B cell (primary cell): ENCODE measurements around the gene TXNRD1. TPM values are rescaled to one million over a fixed set of nuclear protein-coding genes. Genes with fewer than 3 reads are reported as not detected.

Experiments
- ATAC-seq: fragments of 200-7000 bp; cut with Tn5 transposase; one replicate; pipeline ENCODE4 v1.10.0; 2021; ENCODE audit warnings: low read depth, mild to moderate bottlenecking, moderate number of reproducible peaks, moderate library complexity
- CTCF ChIA-PET: fragments of 350-600 bp; sonication (Branson Sonifier 250); formaldehyde crosslinking; loops from one replicate; lab custom pipeline; 2021; ENCODE audit warnings: antibody characterized with exemption, inconsistent platforms; lab: Charles Lee
- POLR2A ChIA-PET: fragments of 350-600 bp; sonication (Branson Sonifier 250); formaldehyde crosslinking; loops from one replicate; lab custom pipeline; 2021; ENCODE audit warnings: antibody characterized with exemption; lab: Charles Lee
- DNase-seq: peaks from one replicate; pipeline ENCODE4 v3.0.0; 2013
- H2AFZ ChIP-seq: 2 replicates; pipeline ENCODE4 v1.6.1; 2012; ENCODE audit warnings: mild to moderate bottlenecking, low read depth, low read length; ENCODE audit not compliant: insufficient read depth, poor library complexity, severe bottlenecking
- H3K27ac ChIP-seq, 2 donors: 1 replicate in 1 of 2; 2 replicates in 1 of 2; pipeline ENCODE4 v1.5.1; 2012 to 2013; ENCODE audit warnings: low read length in 2 of 2, mild to moderate bottlenecking in 2 of 2, moderate library complexity in 1 of 2
- H3K27me3 ChIP-seq, 4 experiments: fragments of 200-600 bp in 1 of 4; sonication (generic) in 1 of 4; replicated peaks in 1 of 4; 1 replicate in 2 of 4; 2 replicates in 2 of 4; pipeline versions ENCODE4 v1.6.1 to v1.7.0; 2013 to 2016; ENCODE audit warnings: low read length in 3 of 4, mild to moderate bottlenecking in 2 of 4, mixed read lengths in 1 of 4, moderate library complexity in 1 of 4; ENCODE audit not compliant: insufficient read depth in 4 of 4, control insufficient read depth in 3 of 4; ENCODE audit errors: control extremely low read depth in 1 of 4
- H3K36me3 ChIP-seq, 2 experiments: replicated peaks in 1 of 2; 1 replicate in 1 of 2; 2 replicates in 1 of 2; pipeline versions ENCODE4 v1.6.1 to v1.7.1; 2013; ENCODE audit warnings: low read length in 1 of 2; ENCODE audit not compliant: insufficient read depth in 2 of 2, control insufficient read depth in 1 of 2; ENCODE audit errors: control extremely low read depth in 1 of 2, extremely low read depth in 1 of 2
- H3K4me1 ChIP-seq, 2 donors: fragments of 200-600 bp in 1 of 2; sonication (generic) in 1 of 2; 1 replicate in 1 of 2; 2 replicates in 1 of 2; pipeline versions ENCODE4 v1.5.1 to v1.6.1; 2013 to 2017; ENCODE audit warnings: low read length in 2 of 2; ENCODE audit not compliant: control insufficient read depth in 2 of 2, insufficient read depth in 2 of 2
- H3K4me2 ChIP-seq: replicated peaks from 2 replicates; pipeline ENCODE3; 2012; ENCODE audit warnings: mild to moderate bottlenecking, low read depth, low read length; ENCODE audit not compliant: poor library complexity, severe bottlenecking
- H3K4me3 ChIP-seq, 5 experiments: fragments of 200-600 bp in 1 of 5; sonication (generic) in 1 of 5; 1 replicate in 3 of 5; 2 replicates in 2 of 5; pipeline versions ENCODE4 v1.5.1 to v1.7.0; 2011 to 2016; ENCODE audit warnings: low read length in 4 of 5, mild to moderate bottlenecking in 4 of 5, low read depth in 2 of 5, control low read depth in 1 of 5, moderate library complexity in 1 of 5; ENCODE audit not compliant: insufficient read depth in 1 of 5; ENCODE audit errors: control extremely low read depth in 1 of 5, extremely low read depth in 1 of 5
- H3K79me2 ChIP-seq: fragments of 200-600 bp; sonication (generic); one replicate; pipeline ENCODE4 v1.6.0; 2016; ENCODE audit warnings: low read length; ENCODE audit not compliant: control insufficient read depth, insufficient read depth
- H3K9ac ChIP-seq: fragments of 200-600 bp; sonication (generic); 2 replicates; pipeline ENCODE4 v1.6.1; 2017; ENCODE audit warnings: mild to moderate bottlenecking, low read length, moderate library complexity
- H3K9me3 ChIP-seq, 3 donors: one replicate each; pipeline versions ENCODE4 v1.6.1 to v1.7.1; 2013; ENCODE audit warnings: low read length in 2 of 3; ENCODE audit not compliant: control insufficient read depth in 2 of 3, insufficient read depth in 1 of 3; ENCODE audit errors: control extremely low read depth in 1 of 3
- H4K20me1 ChIP-seq: 2 replicates; pipeline ENCODE4 v1.6.0; 2012; ENCODE audit warnings: mild to moderate bottlenecking, low read length; ENCODE audit not compliant: insufficient read depth, control insufficient read depth, poor library complexity, severe bottlenecking
- H3K27ac Mint-ChIP-seq: one replicate; pipeline ENCODE4 v1.8.0; 2021; ENCODE audit warnings: mixed read lengths
- H3K27me3 Mint-ChIP-seq: one replicate; pipeline ENCODE4 v1.8.0; 2021; ENCODE audit warnings: mixed read lengths
- H3K4me1 Mint-ChIP-seq: one replicate; pipeline ENCODE4 v1.8.0; 2021; ENCODE audit warnings: mixed read lengths
- H3K4me3 Mint-ChIP-seq: one replicate; pipeline ENCODE4 v1.8.0; 2021; ENCODE audit warnings: mixed read lengths
- H3K9me3 Mint-ChIP-seq: one replicate; pipeline ENCODE4 v1.8.0; 2022; ENCODE audit warnings: mixed read lengths; ENCODE audit not compliant: insufficient read depth
- CTCF ChIP-seq: fragments of 200-600 bp; IDR thresholded peaks from one replicate; pipeline ENCODE4 v1.8.0; 2022; ENCODE audit warnings: antibody characterized with exemption, mild to moderate bottlenecking
- EZH2 ChIP-seq: IDR thresholded peaks from 2 replicates; pipeline ENCODE4 v1.6.1; 2012; ENCODE audit warnings: borderline replicate concordance, low read depth, mild to moderate bottlenecking, moderate library complexity, low read length; ENCODE audit not compliant: insufficient read depth, poor library complexity, severe bottlenecking
- WGBS: methylation state at CpG from one replicate; pipeline ENCODE4 v1.1.5; 2013; ENCODE audit warnings: missing lambda C conversion rate; ENCODE audit not compliant: insufficient coverage; 5-methylcytosine and 5-hydroxymethylcytosine counted together
- intact Hi-C: fragments of 100-400 bp; cut with micrococcal nuclease; formaldehyde crosslinking; loops from one replicate; pipeline ENCODE4 v1.10.0; 2022
- polyA plus RNA-seq: library from polyadenylated mRNA; depleted of rRNA; stranded (reverse); fragments of >200 nt; gene quantifications from 2 replicates; pipeline ENCODE4 v1.2.3, GENCODE V29; 2012
- total RNA-seq, 2 donors: library from RNA; stranded (reverse); fragments of 120-200 nt in 1 of 2; gene quantifications; 1 replicate in 1 of 2; 2 replicates in 1 of 2; pipeline versions ENCODE4 v1.2.3 to v1.2.4, GENCODE V29; 2013 to 2022

The TXNRD1 gene
- total and polyA plus RNA-seq, 2 donors (not counting 1 experiment from before 2014, with no cell fraction given) = 10.1 to 44.6 TPM

GRCh38 chr12:104345234-104346066, 129.9 kb downstream of the TXNRD1 start:
- Histone ChIP-seq H3K27ac (no peak overlapping the region), H3K79me2 (no peaks in the 10 kb centered on the region), H3K9ac (no peak overlapping the region), H4K20me1 (no peaks in the 10 kb centered on the region), H3K4me1 (no peaks in the 10 kb centered on the region), H2AFZ (no peak overlapping the region), H3K4me3 (no peak overlapping the region), H3K4me2 (no peak overlapping the region), H3K36me3 (peaks cover 0 to 46% of the 10 kb centered on the region in 2 experiments), H3K9me3 (no peaks in the 10 kb centered on the region), H3K27me3 (no peaks in the 10 kb centered on the region)
- ChIA-PET CTCF (interaction anchor here (0.6 kb wide), 1 partner anchor 116 kb away, joined by 3 read pairs; no protein-coding TSS in a partner anchor), POLR2A (no interaction called here)
- Mint-ChIP-seq H3K9me3 (no peaks in the 10 kb centered on the region), H3K27ac (no peak overlapping the region), H3K4me1 (no peaks in the 10 kb centered on the region), H3K27me3 (no peaks in the 10 kb centered on the region), H3K4me3 (no peak overlapping the region)
- no peak for TF ChIP-seq EZH2
- no peak for TF ChIP-seq CTCF
- DNase-seq = no peak
- WGBS = 100% methylated on average over 1 of the region's 7 CpGs
- intact Hi-C loops = no loop called here
- ATAC-seq = no peak
